ENCODE measurements around the gene PLEKHG5.

The PLEKHG5 gene

DNA sequence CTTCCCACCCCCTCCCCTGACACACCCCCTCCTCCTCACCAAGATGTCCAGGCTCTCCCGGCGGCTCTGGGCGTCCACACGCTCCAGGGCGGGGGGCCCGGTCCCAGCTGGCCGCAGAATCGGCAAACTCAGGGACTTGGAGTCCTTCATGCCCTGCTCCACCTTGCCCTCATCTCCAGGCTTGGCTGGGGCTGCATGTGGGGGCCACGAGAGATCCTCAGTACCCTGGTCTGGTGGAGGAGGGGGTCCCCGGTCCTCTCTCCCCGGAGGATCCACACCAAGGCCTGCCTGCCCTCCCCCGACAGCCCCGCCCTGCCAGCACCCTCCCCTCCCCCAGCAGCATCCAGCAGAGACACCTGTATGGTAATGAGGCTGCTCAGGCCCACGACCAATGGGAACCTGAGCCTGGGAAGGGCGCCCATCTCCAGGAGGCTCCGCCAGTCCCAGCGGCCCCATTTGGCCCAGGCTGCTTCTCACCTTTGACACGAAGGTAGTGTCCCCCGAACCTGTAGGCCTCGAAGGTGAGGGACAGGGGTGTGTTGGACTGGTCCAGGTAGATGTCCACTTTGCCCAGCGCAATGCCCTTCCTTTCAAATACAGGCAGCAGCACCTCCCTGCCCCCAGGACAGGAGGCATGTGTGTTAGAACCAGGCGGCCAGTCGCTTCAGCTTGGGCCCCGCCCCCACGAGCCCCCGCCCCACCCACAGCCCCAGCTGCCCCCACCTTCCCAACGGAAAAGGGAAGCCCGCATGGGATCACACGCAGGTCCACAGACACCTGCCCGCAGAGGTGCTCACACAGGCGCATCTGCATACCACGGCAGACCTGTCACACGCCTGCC lies 17.3 kb downstream of the PLEKHG5 start:
- Histone ChIP-seq H3K4me3 (ENCODE audit: low read depth, low read length) (no peak overlapping the region), H3K27ac (ENCODE audit: low read depth, low read length) (no peak overlapping the region), H3K36me3 (ENCODE audit: control insufficient read depth, insufficient read depth, low read length) (peaks cover 25% of the 10 kb centered on the region), H3K4me1 (ENCODE audit: control insufficient read depth, insufficient read depth, low read length) (peaks cover 9% of the 10 kb centered on the region; the same call in 1 of the 2 replicates), H3K9ac (ENCODE audit: low read depth, low read length) (no peak overlapping the region), H3K27me3 (ENCODE audit: control insufficient read depth, insufficient read depth, low read length) (no peaks in the 10 kb centered on the region), H3K9me3 (ENCODE audit: control insufficient read depth, insufficient read depth, low read length) (no peaks in the 10 kb centered on the region)

DNA sequence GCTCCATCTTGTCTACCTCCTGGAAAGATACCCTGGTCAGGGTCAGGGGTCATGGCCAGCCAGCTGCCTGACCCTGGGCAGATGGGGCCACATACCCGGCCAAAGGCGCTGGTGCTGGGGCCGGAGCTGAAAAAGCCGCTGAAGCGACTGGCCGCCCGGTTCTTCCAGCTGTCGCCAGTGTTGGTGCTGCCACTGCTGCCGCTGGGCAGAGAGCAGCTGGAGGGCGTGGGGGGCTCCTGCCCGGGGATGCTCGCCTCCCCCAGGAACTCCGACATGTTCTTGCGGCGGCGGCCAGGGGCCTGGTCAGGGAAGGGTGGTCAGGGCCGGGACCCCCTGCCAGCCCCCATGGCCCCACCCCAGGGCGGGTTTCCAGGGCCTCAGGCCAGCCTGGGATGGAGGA lies 18.3 kb downstream of the PLEKHG5 start:
- no peak overlapping the region for H3K4me3 ChIP-seq (ENCODE audit: low read depth, low read length)
- no peak overlapping the region for H3K27ac ChIP-seq (ENCODE audit: low read depth, low read length)
- H3K36me3 ChIP-seq (ENCODE audit: control insufficient read depth, insufficient read depth, low read length) = peaks cover 35% of the 10 kb centered on the region
- no peaks in the 10 kb centered on the region for H3K27me3 ChIP-seq (ENCODE audit: control insufficient read depth, insufficient read depth, low read length)
- peaks cover 9% of the 10 kb centered on the region; the same call in 1 of the 2 replicates for H3K4me1 ChIP-seq (ENCODE audit: control insufficient read depth, insufficient read depth, low read length)
- no peak overlapping the region for H3K9ac ChIP-seq (ENCODE audit: low read depth, low read length)
- H3K9me3 ChIP-seq (ENCODE audit: control insufficient read depth, insufficient read depth, low read length) = no peaks in the 10 kb centered on the region

DNA sequence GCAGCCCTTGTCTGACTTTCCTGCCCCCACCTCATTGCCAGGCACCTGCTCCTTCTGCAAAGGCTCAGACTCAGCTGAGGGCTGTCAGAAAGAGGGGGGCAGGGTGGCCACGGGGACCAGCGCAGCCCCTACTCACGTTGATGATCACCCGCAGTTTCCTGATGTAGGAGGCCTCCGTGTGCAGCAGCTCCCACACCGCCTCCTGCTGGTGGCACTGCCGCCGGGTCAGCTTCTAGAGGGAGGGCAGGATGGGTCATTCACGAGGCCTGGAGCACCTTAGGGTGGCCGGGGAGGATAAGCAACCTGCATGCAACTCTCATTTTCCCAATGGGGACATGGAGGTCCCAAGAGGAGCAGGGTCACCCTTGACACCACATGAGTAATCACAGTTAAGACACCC lies 19.1 kb downstream of the PLEKHG5 start:
- no peak overlapping the region for H3K27ac ChIP-seq (ENCODE audit: low read depth, low read length)
- H3K36me3 ChIP-seq (ENCODE audit: control insufficient read depth, insufficient read depth, low read length) = peaks cover 41% of the 10 kb centered on the region
- no peaks in the 10 kb centered on the region for H3K9me3 ChIP-seq (ENCODE audit: control insufficient read depth, insufficient read depth, low read length)

DNA sequence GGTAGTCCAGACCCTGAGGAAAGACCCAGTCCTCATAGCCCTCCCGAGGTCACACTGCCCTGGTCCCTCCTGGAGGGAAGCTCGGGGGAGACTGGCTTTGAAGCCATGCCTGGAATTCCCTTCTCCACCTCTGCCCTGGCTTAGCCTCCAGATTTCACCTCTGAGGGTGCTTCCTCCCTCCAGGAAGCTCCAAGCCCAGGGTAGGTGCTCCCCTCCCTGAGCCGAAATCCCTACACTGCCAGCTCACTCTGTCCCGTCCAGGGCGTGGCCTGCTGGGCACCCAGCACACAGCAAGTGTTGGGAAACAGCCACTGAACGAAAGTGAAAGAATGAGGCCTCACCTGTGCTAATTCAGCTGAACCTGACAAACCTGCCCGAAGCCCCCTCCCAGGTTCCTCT lies 19.5 kb downstream of the PLEKHG5 start:
- no peak overlapping the region for H3K27ac ChIP-seq (ENCODE audit: low read depth, low read length)
- no peak overlapping the region for H3K4me3 ChIP-seq (ENCODE audit: low read depth, low read length)
- H3K27me3 ChIP-seq (ENCODE audit: control insufficient read depth, insufficient read depth, low read length) = no peaks in the 10 kb centered on the region
- H3K9me3 ChIP-seq (ENCODE audit: control insufficient read depth, insufficient read depth, low read length) = no peaks in the 10 kb centered on the region
- peaks cover 41% of the 10 kb centered on the region for H3K36me3 ChIP-seq (ENCODE audit: control insufficient read depth, insufficient read depth, low read length)
- no peak overlapping the region for H3K9ac ChIP-seq (ENCODE audit: low read depth, low read length)
- H3K4me1 ChIP-seq (ENCODE audit: control insufficient read depth, insufficient read depth, low read length) = peaks cover 4% of the 10 kb centered on the region; the same call in 1 of the 2 replicates

More for the DNA sequence above, 19.1 kb downstream of the PLEKHG5 start:
- Histone ChIP-seq H3K4me3 (ENCODE audit: low read depth, low read length) (no peak overlapping the region), H3K27me3 (ENCODE audit: control insufficient read depth, insufficient read depth, low read length) (no peaks in the 10 kb centered on the region), H3K4me1 (ENCODE audit: control insufficient read depth, insufficient read depth, low read length) (peaks cover 9% of the 10 kb centered on the region; the same call in 1 of the 2 replicates), H3K9ac (ENCODE audit: low read depth, low read length) (no peak overlapping the region)

DNA sequence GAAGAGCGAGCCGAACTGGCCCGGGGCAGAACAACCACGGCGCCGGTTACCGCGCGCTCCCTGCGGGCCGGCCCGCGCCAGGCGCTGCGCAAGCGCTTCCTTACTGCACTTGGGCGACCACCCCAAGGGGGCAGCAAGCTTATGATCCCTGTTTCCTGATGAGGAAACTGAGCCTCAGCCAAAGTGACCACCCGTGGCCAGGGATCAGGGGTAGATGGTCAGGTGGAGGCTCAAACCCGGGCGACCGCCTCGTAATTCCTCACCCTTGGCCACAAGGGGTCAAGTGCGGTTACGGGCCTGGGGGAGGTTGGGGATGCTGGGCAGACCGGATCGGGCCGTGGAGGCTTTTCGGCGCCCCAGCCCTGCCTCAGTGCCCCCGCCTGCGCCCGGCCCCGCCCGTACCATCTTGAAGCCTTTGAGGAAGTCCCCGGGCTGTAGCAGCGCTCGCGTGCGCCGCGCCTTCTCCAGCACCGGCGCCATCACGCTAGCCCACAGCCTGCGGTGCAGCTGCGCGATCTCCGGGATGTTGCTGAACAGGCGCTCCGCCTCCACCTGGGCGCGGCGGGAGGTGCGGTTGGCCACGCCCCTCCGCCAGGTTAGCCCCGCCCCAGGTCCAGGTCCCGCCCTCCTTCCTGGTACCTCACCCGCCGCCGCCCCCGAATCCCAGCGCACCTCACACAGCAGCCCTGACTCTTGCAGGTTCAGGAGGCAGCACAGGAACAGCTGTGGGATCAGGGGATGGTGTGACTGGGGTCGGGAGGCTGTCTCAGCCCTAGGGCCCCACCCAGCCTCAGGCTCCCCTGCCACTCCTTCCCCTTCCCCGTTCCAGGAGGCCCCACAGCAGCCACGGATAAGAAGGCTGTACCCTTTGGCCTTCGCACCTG lies 20.1 kb downstream of the PLEKHG5 start:
- Histone ChIP-seq H3K27me3 (ENCODE audit: control insufficient read depth, insufficient read depth, low read length) (no peaks in the 10 kb centered on the region), H3K36me3 (ENCODE audit: control insufficient read depth, insufficient read depth, low read length) (peaks cover 41% of the 10 kb centered on the region), H3K9ac (ENCODE audit: low read depth, low read length) (no peak overlapping the region; the same call in 1 of the 2 replicates), H3K27ac (ENCODE audit: low read depth, low read length) (no peak overlapping the region), H3K9me3 (ENCODE audit: control insufficient read depth, insufficient read depth, low read length) (no peaks in the 10 kb centered on the region), H3K4me3 (ENCODE audit: low read depth, low read length) (peak overlapping the region; percentile 54), H3K4me1 (ENCODE audit: control insufficient read depth, insufficient read depth, low read length) (no peaks in the 10 kb centered on the region; the same call in 1 of the 2 replicates)

DNA sequence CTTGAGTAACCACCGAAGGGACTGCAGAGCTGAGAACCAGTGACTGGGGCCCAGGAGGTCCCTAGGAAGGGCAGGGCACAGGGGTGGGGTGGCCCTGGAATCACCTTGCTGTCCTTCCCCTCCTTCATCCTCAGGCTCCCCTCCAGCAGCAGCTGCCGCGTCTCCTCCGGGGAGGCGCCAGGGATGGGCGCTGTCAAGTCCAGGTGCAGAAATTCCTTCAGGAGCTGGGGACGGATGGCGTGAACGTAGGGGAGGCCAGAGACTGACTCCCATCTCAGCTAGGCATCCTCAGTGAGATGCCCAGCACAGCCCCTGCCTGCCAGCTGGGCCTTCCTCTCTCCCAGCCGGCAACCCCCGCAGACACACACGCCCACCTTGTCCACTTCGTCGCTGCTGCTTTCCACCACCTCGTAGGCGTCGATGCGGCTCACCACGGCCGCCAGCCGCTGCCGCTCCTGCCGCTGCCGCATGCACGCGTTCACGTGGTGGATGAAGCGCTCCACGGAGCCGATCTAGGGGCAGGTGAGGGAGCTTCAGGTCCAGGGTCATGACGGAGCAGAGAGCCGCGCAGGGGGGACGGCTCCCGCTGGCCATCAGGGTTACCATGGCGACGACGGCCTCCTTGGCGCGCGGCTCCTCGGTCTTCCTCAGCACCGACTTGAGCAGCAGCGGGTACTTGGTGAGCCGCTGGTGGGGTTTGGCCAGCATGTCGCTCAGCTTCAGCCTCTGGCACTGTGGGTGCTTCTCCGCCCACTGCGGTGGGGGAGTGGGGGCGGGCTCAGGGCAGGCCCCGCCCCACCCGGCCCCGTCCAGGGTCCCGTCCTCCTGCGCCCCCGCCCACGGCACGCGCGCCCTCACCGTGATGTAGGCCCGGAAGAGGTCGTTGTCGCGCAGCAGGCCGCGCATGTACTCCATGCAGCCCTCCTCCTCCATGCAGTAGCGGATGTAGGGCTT lies 21.1 kb downstream of the PLEKHG5 start:
- no peak overlapping the region for H3K27ac ChIP-seq (ENCODE audit: low read depth, low read length)
- H3K36me3 ChIP-seq (ENCODE audit: control insufficient read depth, insufficient read depth, low read length) = peaks cover 41% of the 10 kb centered on the region
- peak overlapping the region; percentile 54; the same call in 1 of the 2 replicates for H3K4me3 ChIP-seq (ENCODE audit: low read depth, low read length)
- no peaks in the 10 kb centered on the region for H3K9me3 ChIP-seq (ENCODE audit: control insufficient read depth, insufficient read depth, low read length)
- peaks cover 3% of the 10 kb centered on the region; the same call in 1 of the 2 replicates for H3K4me1 ChIP-seq (ENCODE audit: control insufficient read depth, insufficient read depth, low read length)
- no peaks in the 10 kb centered on the region for H3K27me3 ChIP-seq (ENCODE audit: control insufficient read depth, insufficient read depth, low read length)
- H3K9ac ChIP-seq (ENCODE audit: low read depth, low read length) = no peak overlapping the region; the same call in 1 of the 2 replicates

DNA sequence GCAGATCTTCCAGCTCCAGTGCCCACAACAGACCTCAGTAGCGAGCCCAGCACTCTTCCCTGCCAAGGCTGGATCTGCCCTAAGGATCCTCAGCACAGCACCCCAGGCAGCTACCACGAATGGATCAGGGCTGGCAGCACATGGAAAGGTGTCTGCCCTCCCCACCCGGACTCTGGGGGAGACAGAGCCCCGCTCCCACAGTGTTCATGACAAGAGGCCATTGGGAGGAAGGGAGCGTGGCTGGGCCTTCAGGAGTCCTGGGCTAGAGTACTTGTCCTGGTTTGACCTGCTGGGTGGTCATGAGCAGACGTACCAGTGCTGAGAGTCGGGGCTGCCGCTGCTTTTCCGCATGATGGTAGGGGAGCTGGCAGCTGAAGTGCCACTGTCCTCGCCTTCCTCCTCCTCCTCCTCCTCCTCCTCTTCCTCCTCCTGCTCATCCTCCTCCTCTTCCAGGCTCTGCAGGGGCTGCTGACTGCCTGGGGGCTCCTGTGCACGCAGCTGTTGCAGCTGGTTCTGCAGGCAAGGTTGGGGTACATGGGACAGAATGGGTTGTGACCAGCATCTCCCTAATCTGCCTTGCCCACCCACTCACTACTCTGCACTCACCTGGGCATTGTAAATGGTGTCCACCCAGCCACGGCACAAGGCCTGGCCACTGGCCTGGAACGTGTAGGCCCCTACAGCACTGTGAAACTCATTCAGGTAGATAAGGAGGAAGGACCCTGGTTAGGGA lies 22.6 kb downstream of the PLEKHG5 start:
- H3K4me3 ChIP-seq (ENCODE audit: low read depth, low read length) = no peak overlapping the region
- H3K4me1 ChIP-seq (ENCODE audit: control insufficient read depth, insufficient read depth, low read length) = peaks cover 4% of the 10 kb centered on the region; the same call in 1 of the 2 replicates
- no peak overlapping the region for H3K9ac ChIP-seq (ENCODE audit: low read depth, low read length)
- H3K27me3 ChIP-seq (ENCODE audit: control insufficient read depth, insufficient read depth, low read length) = no peaks in the 10 kb centered on the region
- H3K36me3 ChIP-seq (ENCODE audit: control insufficient read depth, insufficient read depth, low read length) = peaks cover 41% of the 10 kb centered on the region
- no peaks in the 10 kb centered on the region for H3K9me3 ChIP-seq (ENCODE audit: control insufficient read depth, insufficient read depth, low read length)
- no peak overlapping the region for H3K27ac ChIP-seq (ENCODE audit: low read depth, low read length)

DNA sequence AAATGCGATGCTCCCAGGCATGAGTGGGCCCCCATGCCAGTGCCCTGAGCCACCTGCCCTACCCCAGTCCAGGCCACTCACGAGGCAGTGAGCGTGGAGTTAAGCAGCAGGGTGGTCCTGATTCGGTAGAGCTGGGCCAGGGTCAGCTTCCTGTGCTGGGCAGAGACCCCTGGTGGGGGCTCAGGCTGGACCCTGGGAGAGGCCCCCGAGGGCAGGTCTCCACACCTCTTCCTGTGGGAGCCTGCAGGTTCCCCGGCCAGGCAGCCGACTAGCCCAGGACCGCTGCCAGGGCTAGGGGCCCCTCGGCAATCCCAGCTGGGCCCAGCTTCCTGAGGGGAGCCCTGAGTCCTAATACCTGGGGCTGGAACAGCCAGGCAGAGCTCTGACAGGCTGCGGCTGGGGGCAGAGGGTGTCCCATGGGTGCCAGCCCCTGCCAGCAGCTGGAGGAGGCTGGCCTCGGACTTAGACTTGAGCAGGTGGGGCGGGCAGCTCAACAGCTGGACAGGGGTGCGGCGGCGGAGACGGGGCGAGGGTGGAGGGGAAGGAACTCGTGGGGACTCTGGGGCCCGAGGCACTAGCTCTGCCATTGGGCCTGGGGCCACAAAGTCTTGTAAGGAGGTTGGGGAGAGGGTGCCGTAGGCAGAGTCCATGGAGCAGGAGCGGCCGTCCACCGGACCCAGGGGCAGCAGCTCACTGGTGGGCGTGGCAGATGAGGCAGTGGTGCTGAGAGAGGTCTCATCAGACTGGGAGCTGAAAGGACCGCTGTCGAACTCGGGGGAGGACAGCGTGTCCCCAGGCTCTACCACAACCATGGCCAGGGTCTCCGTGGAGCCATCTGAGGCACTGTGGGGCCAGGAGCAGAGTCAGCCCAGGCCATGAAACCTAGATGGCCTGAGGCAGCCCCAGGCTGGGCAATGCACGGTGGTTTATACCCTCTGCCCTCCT lies 23.5 kb downstream of the PLEKHG5 start:
- peaks cover 4% of the 10 kb centered on the region; the same call in 1 of the 2 replicates for H3K4me1 ChIP-seq (ENCODE audit: control insufficient read depth, insufficient read depth, low read length)

DNA sequence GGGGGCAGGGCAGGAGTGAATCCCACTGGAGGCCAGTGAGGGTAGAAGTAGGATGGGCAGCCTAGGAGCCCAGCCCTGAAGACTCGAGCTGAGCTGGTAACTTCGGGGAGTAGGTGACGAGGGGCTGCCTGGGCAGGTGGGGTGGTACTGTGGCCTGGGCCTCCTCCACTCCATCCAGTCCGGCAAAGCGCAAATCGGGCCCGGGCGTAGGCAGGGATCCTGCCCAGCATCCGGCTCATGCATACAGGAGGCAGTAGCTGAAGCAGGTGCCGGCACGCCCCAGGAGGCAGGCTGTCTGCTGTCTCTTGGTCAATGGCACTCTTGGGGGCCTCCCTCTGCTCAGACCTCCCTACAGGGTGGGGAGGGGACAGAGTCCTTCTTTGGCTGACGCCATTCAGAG lies 24.2 kb downstream of the PLEKHG5 start:
- no peak overlapping the region for H3K9ac ChIP-seq (ENCODE audit: low read depth, low read length)
- peaks cover 39% of the 10 kb centered on the region for H3K36me3 ChIP-seq (ENCODE audit: control insufficient read depth, insufficient read depth, low read length)
- H3K27me3 ChIP-seq (ENCODE audit: control insufficient read depth, insufficient read depth, low read length) = no peaks in the 10 kb centered on the region
- no peak overlapping the region for H3K4me3 ChIP-seq (ENCODE audit: low read depth, low read length)
- H3K9me3 ChIP-seq (ENCODE audit: control insufficient read depth, insufficient read depth, low read length) = no peaks in the 10 kb centered on the region
- no peak overlapping the region for H3K27ac ChIP-seq (ENCODE audit: low read depth, low read length)
- H3K4me1 ChIP-seq (ENCODE audit: control insufficient read depth, insufficient read depth, low read length) = peaks cover 4% of the 10 kb centered on the region; the same call in 1 of the 2 replicates

More for the DNA sequence above, 23.5 kb downstream of the PLEKHG5 start:
- Histone ChIP-seq H3K27ac (ENCODE audit: low read depth, low read length) (no peak overlapping the region), H3K9me3 (ENCODE audit: control insufficient read depth, insufficient read depth, low read length) (no peaks in the 10 kb centered on the region), H3K4me3 (ENCODE audit: low read depth, low read length) (no peak overlapping the region), H3K9ac (ENCODE audit: low read depth, low read length) (no peak overlapping the region), H3K36me3 (ENCODE audit: control insufficient read depth, insufficient read depth, low read length) (peaks cover 41% of the 10 kb centered on the region), H3K27me3 (ENCODE audit: control insufficient read depth, insufficient read depth, low read length) (no peaks in the 10 kb centered on the region)

Measured in HUES48 (cell line).